Stomach (tissue), 4 donors: Measurements from ENCODE around the gene BANP.

Experiments
- CTCF ChIP-seq, 7 experiments: fragments of 450-650 bp in 4 of 7; fragments of 200-600 bp in 3 of 7; sonication (generic) in 3 of 7; IDR thresholded peaks; one replicate each; pipeline ENCODE4 v1.5.1; 2016 to 2019; ENCODE audit warnings: antibody characterized with exemption in 7 of 7, control low read depth in 2 of 7, mild to moderate bottlenecking in 1 of 7
- EP300 ChIP-seq: sonication (generic); formaldehyde crosslinking; IDR thresholded peaks from one replicate; pipeline ENCODE4 v1.6.1; 2017; ENCODE audit warnings: antibody characterized with exemption
- POLR2A ChIP-seq, 4 donors: fragments of 450-650 bp; IDR thresholded peaks; one replicate each; pipeline ENCODE4 v1.6.1; 2016; ENCODE audit warnings: antibody characterized with exemption in 4 of 4, control low read depth in 2 of 4, mild to moderate bottlenecking in 1 of 4, moderate library complexity in 1 of 4

DNA sequence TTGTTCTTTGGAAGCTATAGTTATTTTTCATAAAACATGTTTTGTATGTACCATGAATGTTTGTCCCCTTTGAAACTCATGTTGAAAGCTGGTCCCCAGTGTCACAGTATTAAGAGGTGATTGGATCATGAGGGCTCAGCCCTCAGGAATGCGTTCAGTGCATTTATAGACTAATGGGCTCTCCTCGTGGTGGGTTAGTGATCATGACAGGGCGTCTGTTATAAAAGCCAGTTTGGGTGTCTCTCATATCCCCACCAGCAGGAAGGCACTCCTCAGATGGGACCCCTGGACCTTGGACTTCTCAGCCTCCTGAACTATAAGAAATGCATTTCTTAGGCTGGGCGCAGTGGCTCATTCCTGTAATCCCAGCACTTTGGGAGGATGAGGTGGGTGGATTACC lies 10.4 kb downstream of the BANP start:
- TF ChIP-seq CTCF (IDR thresholded peaks at IDR 0.05): no peak
- TF ChIP-seq EP300: no peak
- no peak for TF ChIP-seq POLR2A (IDR thresholded peaks at IDR 0.05)
